H1 (cell line): ENCODE results near the gene ZNF407. TPM values are rescaled to one million over a fixed set of nuclear protein-coding genes. Genes with fewer than 3 reads are reported as not detected.

Source experiments
- CTCF ChIA-PET: fragments of 300-600 bp; sonication (Branson Sonifier 250); formaldehyde crosslinking; loops from one replicate; lab custom pipeline; 2021; ENCODE audit not compliant: partially characterized antibody; lab: Charles Lee
- POLR2A ChIA-PET: fragments of 300-600 bp; sonication (Branson Sonifier 250); formaldehyde crosslinking; loops from one replicate; lab custom pipeline; 2021; ENCODE audit warnings: inconsistent platforms; ENCODE audit not compliant: partially characterized antibody; lab: Charles Lee
- DNase-seq, 2 experiments: peaks; one replicate each; pipeline versions ENCODE4 v3.0.0 to v3.0.0-alpha.2; 2010 to 2022; ENCODE audit warnings: low spot score in 2 of 2, low read depth in 1 of 2, mixed read lengths in 1 of 2
- FAIRE-seq: peaks from 2 replicates; lab custom pipeline; 2011; peaks lifted over from hg19 to GRCh38; lab: Jason Lieb, UNC
- H2AFZ ChIP-seq: 2 replicates; pipeline ENCODE4 v1.8.1; 2012; ENCODE audit warnings: low read length, inconsistent platforms
- H2AK5ac ChIP-seq: 2 replicates; pipeline ENCODE4 v1.6.1; 2013; ENCODE audit warnings: low read depth, low read length
- H2BK120ac ChIP-seq: replicated peaks from 2 replicates; pipeline ENCODE3; 2013; ENCODE audit warnings: low read depth, low read length, inconsistent platforms
- H2BK12ac ChIP-seq: 2 replicates; pipeline ENCODE4 v1.6.1; 2013; ENCODE audit warnings: low read depth, low read length
- H2BK15ac ChIP-seq: 2 replicates; pipeline ENCODE4 v1.6.1; 2013; ENCODE audit warnings: low read length
- H2BK20ac ChIP-seq: 2 replicates; pipeline ENCODE4 v1.6.1; 2013; ENCODE audit warnings: low read length
- H2BK5ac ChIP-seq: 2 replicates; pipeline ENCODE4 v1.6.1; 2013; ENCODE audit warnings: low read depth, low read length
- H3K14ac ChIP-seq: 2 replicates; pipeline ENCODE4 v1.6.1; 2013; ENCODE audit warnings: inconsistent platforms; ENCODE audit not compliant: insufficient read length
- H3K18ac ChIP-seq: 2 replicates; pipeline ENCODE4 v1.6.1; 2013; ENCODE audit warnings: low read length; ENCODE audit errors: extremely low read depth
- H3K23ac ChIP-seq: 2 replicates; pipeline ENCODE4 v1.6.1; 2013; ENCODE audit warnings: inconsistent platforms; ENCODE audit not compliant: insufficient read length
- H3K23me2 ChIP-seq: 2 replicates; pipeline ENCODE4 v1.6.1; 2013; ENCODE audit warnings: low read depth, low read length
- H3K27ac ChIP-seq: 2 replicates; pipeline ENCODE4 v1.6.1; 2011; ENCODE audit warnings: low read depth, low read length, inconsistent platforms
- H3K27me3 ChIP-seq, 4 experiments: replicated peaks in 1 of 4; 1 replicate in 1 of 4; 2 replicates in 3 of 4; pipeline versions ENCODE4 v1.6.1 to v1.8.1; 2011 to 2013; ENCODE audit warnings: low read length in 3 of 4, mild to moderate bottlenecking in 3 of 4, inconsistent platforms in 2 of 4, mixed read lengths in 2 of 4, moderate library complexity in 1 of 4; ENCODE audit not compliant: control insufficient read depth in 3 of 4, insufficient read depth in 3 of 4; ENCODE audit errors: extremely low read depth in 1 of 4
- H3K36me3 ChIP-seq, 4 experiments: 2 replicates each; pipeline versions ENCODE4 v1.6.1 to v1.8.1; 2011 to 2013; ENCODE audit warnings: mild to moderate bottlenecking in 4 of 4, low read length in 3 of 4, moderate library complexity in 2 of 4, control low read depth in 1 of 4, inconsistent platforms in 1 of 4; ENCODE audit not compliant: insufficient read depth in 4 of 4, control insufficient read depth in 2 of 4
- H3K4ac ChIP-seq: replicated peaks from 2 replicates; pipeline ENCODE3; 2013; ENCODE audit warnings: low read length, low read depth, mixed read lengths, inconsistent platforms; ENCODE audit not compliant: insufficient read length
- H3K4me1 ChIP-seq, 4 experiments: replicated peaks in 1 of 4; 1 replicate in 1 of 4; 2 replicates in 3 of 4; pipeline versions ENCODE4 v1.6.1 to v1.8.1; 2011 to 2013; ENCODE audit warnings: low read length in 3 of 4, inconsistent platforms in 2 of 4, mixed read lengths in 1 of 4; ENCODE audit not compliant: insufficient read depth in 4 of 4, control insufficient read depth in 3 of 4
- H3K4me2 ChIP-seq, 2 experiments: 2 replicates each; pipeline versions ENCODE4 v1.6.1 to v1.8.1; 2011 to 2013; ENCODE audit warnings: low read depth in 2 of 2, low read length in 2 of 2, control low read depth in 1 of 2, inconsistent platforms in 1 of 2, mild to moderate bottlenecking in 1 of 2; ENCODE audit not compliant: insufficient read depth in 1 of 2
- H3K4me3 ChIP-seq, 4 experiments: fragments of 200-600, 300-600 bp in 1 of 4; sonication (generic), shearing (Covaris generic), sonication (Bioruptor Twin) in 1 of 4; 2 replicates each; pipeline versions ENCODE4 v1.5.1 to v1.8.1; 2011 to 2016; ENCODE audit warnings: low read length in 4 of 4, low read depth in 3 of 4, control low read depth in 2 of 4, inconsistent platforms in 2 of 4, mild to moderate bottlenecking in 2 of 4, mixed read lengths in 1 of 4, moderate library complexity in 1 of 4; ENCODE audit not compliant: insufficient read depth in 2 of 4; ENCODE audit errors: extremely low read depth in 1 of 4
- H3K56ac ChIP-seq: replicated peaks from 2 replicates; pipeline ENCODE3; 2013; ENCODE audit warnings: low read depth, mild to moderate bottlenecking, mixed read lengths, low read length, inconsistent platforms; ENCODE audit not compliant: insufficient read length
- H3K79me1 ChIP-seq: 2 replicates; pipeline ENCODE4 v1.6.1; 2013; ENCODE audit warnings: low read depth, low read length, control low read depth
- H3K79me2 ChIP-seq, 2 experiments: 2 replicates each; pipeline versions ENCODE4 v1.6.1 to v1.8.1; 2012 to 2013; ENCODE audit warnings: low read length in 2 of 2, mild to moderate bottlenecking in 2 of 2, inconsistent platforms in 1 of 2; ENCODE audit not compliant: insufficient read depth in 2 of 2, control insufficient read depth in 1 of 2
- H3K9ac ChIP-seq, 4 experiments: replicated peaks in 1 of 4; 1 replicate in 1 of 4; 2 replicates in 3 of 4; pipeline versions ENCODE4 v1.6.1 to v1.8.1; 2011 to 2013; ENCODE audit warnings: low read depth in 3 of 4, low read length in 3 of 4, control low read depth in 2 of 4, mild to moderate bottlenecking in 2 of 4, moderate library complexity in 2 of 4, inconsistent platforms in 1 of 4; ENCODE audit errors: extremely low read depth in 1 of 4
- H3K9me3 ChIP-seq, 2 experiments: 2 replicates each; pipeline versions ENCODE4 v1.6.1 to v1.8.1; 2012 to 2013; ENCODE audit warnings: mild to moderate bottlenecking in 2 of 2, moderate library complexity in 2 of 2, control low read depth in 1 of 2, inconsistent platforms in 1 of 2, low read depth in 1 of 2, low read length in 1 of 2, mixed read lengths in 1 of 2; ENCODE audit not compliant: insufficient read depth in 2 of 2
- H4K20me1 ChIP-seq, 2 experiments: replicated peaks in 1 of 2; 2 replicates each; pipeline versions ENCODE3 to v1.8.1; 2011 to 2013; ENCODE audit warnings: inconsistent platforms in 2 of 2, low read length in 2 of 2, mild to moderate bottlenecking in 1 of 2; ENCODE audit not compliant: insufficient read depth in 2 of 2, control insufficient read depth in 1 of 2
- H4K5ac ChIP-seq: 2 replicates; pipeline ENCODE4 v1.6.1; 2013; ENCODE audit warnings: low read length, low read depth, mixed read lengths, inconsistent platforms; ENCODE audit not compliant: insufficient read length
- H4K8ac ChIP-seq: 2 replicates; pipeline ENCODE4 v1.8.0; 2013; ENCODE audit warnings: mild to moderate bottlenecking, moderate library complexity, low read length, inconsistent platforms; ENCODE audit not compliant: insufficient read depth; ENCODE audit errors: extremely low read depth
- H4K91ac ChIP-seq: replicated peaks from 2 replicates; pipeline ENCODE3; 2013; ENCODE audit warnings: low read length, mixed read lengths, inconsistent platforms; ENCODE audit not compliant: insufficient read length
- BACH1 ChIP-seq: IDR thresholded peaks from 2 replicates; pipeline ENCODE4 v1.6.1; 2012; ENCODE audit warnings: low read length, improper control_type of control experiment
- CEBPB ChIP-seq: IDR thresholded peaks from 2 replicates; pipeline ENCODE4 v1.6.1; 2012; ENCODE audit warnings: low read depth, low read length
- CHD2 ChIP-seq: IDR thresholded peaks from 2 replicates; pipeline ENCODE4 v1.6.1; 2012; ENCODE audit warnings: low read length, improper control_type of control experiment
- EGR1 ChIP-seq: IDR thresholded peaks from 2 replicates; pipeline ENCODE4 v1.6.1; 2011; ENCODE audit warnings: low read depth, low read length, borderline replicate concordance
- EZH2 ChIP-seq: fragments of 200-600 bp; sonication (generic); IDR thresholded peaks from 2 replicates; pipeline ENCODE4 v1.7.1; 2012; ENCODE audit warnings: low read depth, mild to moderate bottlenecking, moderate library complexity, low read length, inconsistent platforms; ENCODE audit not compliant: severe bottlenecking
- FOSL1 ChIP-seq: IDR thresholded peaks from 2 replicates; pipeline ENCODE4 v1.6.1; 2011; ENCODE audit warnings: mild to moderate bottlenecking, low read depth, low read length, moderate library complexity; ENCODE audit not compliant: insufficient read depth
- HDAC2 ChIP-seq, 2 experiments: fragments of 300-600 bp in 1 of 2; sonication (generic) in 1 of 2; IDR thresholded peaks; 2 replicates each; pipeline ENCODE4 v1.6.1; 2011 to 2012; ENCODE audit warnings: low read depth in 2 of 2, low read length in 2 of 2, mild to moderate bottlenecking in 2 of 2, moderate library complexity in 2 of 2, borderline replicate concordance in 1 of 2, inconsistent platforms in 1 of 2
- JUN ChIP-seq: IDR thresholded peaks from 2 replicates; pipeline ENCODE4 v1.6.1; 2011; ENCODE audit warnings: low read depth, mild to moderate bottlenecking, improper control_type of control experiment, low read length
- JUND ChIP-seq: IDR thresholded peaks from 2 replicates; pipeline ENCODE4 v1.6.1; 2011; ENCODE audit warnings: mild to moderate bottlenecking, improper control_type of control experiment, low read length
- RNF2 ChIP-seq: fragments of 200-900, 300-1000 bp; sonication (generic); IDR thresholded peaks from 2 replicates; pipeline ENCODE4 v1.7.1; 2016; ENCODE audit warnings: borderline replicate concordance, low read depth, mild to moderate bottlenecking, antibody characterized with exemption, low read length; ENCODE audit not compliant: poor library complexity, severe bottlenecking; ENCODE audit errors: missing control alignments
- SAP30 ChIP-seq: fragments of 300-600 bp; sonication (generic); IDR thresholded peaks from 2 replicates; pipeline ENCODE4 v1.7.1; 2012; ENCODE audit warnings: low read length, moderate library complexity, mild to moderate bottlenecking, inconsistent platforms; ENCODE audit not compliant: insufficient read depth, insufficient replicate concordance
- SP1 ChIP-seq: IDR thresholded peaks from 2 replicates; pipeline ENCODE4 v1.6.1; 2011; ENCODE audit warnings: low read depth, low read length
- SP2 ChIP-seq: IDR thresholded peaks from 2 replicates; pipeline ENCODE4 v1.6.1; 2012; ENCODE audit warnings: mild to moderate bottlenecking, low read length, inconsistent platforms
- SUZ12 ChIP-seq: fragments of 200-600 bp; sonication (generic); IDR thresholded peaks from 2 replicates; pipeline ENCODE4 v1.6.1; 2012; ENCODE audit warnings: mild to moderate bottlenecking, inconsistent platforms, low read length, moderate library complexity, mixed read lengths
- ZNF274 ChIP-seq: IDR thresholded peaks from 2 replicates; pipeline ENCODE4 v1.7.0; 2012; ENCODE audit warnings: low read length, borderline replicate concordance; ENCODE audit errors: extremely low read depth
- WGBS, 2 experiments: shearing (Covaris generic) in 1 of 2; methylation state at CpG; one replicate each; pipeline versions ENCODE4 v1.1.6 to v1.1.7; 2013 to 2015; ENCODE audit warnings: low lambda C conversion rate in 2 of 2, mixed read lengths in 2 of 2, inconsistent platforms in 1 of 2, low coverage in 1 of 2, missing lambda C conversion rate in 1 of 2; ENCODE audit not compliant: insufficient replicate concordance in 2 of 2, insufficient coverage in 1 of 2, insufficient read length in 1 of 2; ENCODE audit errors: extremely low coverage in 1 of 2, missing lambda C conversion rate in 1 of 2; 5-methylcytosine and 5-hydroxymethylcytosine counted together
- polyA plus RNA-seq, 7 experiments: library from polyadenylated mRNA; depleted of rRNA in 3 of 7; stranded (reverse) in 5 of 7; unstranded in 2 of 7; fragments of >200 nt in 5 of 7; fragments of 200-250 nt in 2 of 7; gene quantifications; 1 replicate in 5 of 7; 2 replicates in 1 of 7; 4 replicates in 1 of 7; pipeline versions ENCODE4 v1.2.1 to v1.2.3, GENCODE V29; 2011 to 2013; ENCODE audit warnings: missing spikeins in 2 of 7, mixed read lengths in 2 of 7
- total RNA-seq: library from RNA; stranded (reverse); fragmentation: NEBNext Ultra II Directional; extraction: Animal tissue kit (Norgen Biotek cat#: 25700); gene quantifications from 2 replicates; pipeline ENCODE4 v1.2.1, GENCODE V29; 2021

ZNF407 gene
- total and polyA plus RNA-seq, 2 of the 8 experiments (the other 6 are each of a cell fraction or from before 2014, with no cell fraction given) = 1.5 to 6.8 TPM

- WGBS, 2 experiments = 82% methylated on average over 2 of the region's 2 CpGs; no CpG with 5 or more reads in 1 of the 2 experiments
- no peak overlapping the region for H3K4me2 ChIP-seq
- H3K36me3 ChIP-seq = no peaks in the 10 kb centered on the region
- no peaks in the 10 kb centered on the region for H3K79me2 ChIP-seq
- H3K23me2 ChIP-seq = no peaks in the 10 kb centered on the region
- no peak for DNase-seq
- FAIRE-seq = no peak
- no peak overlapping the region for H3K4ac ChIP-seq
- H3K79me1 ChIP-seq = no peaks in the 10 kb centered on the region
- H3K4me1 ChIP-seq = peaks cover 0 to 3% (median 1%) of the 10 kb centered on the region in 4 experiments; a peak in 4 of 7 replicates
- POLR2A ChIA-PET = no interaction called here
- no peak overlapping the region for H3K27ac ChIP-seq
- no peak overlapping the region for H4K5ac ChIP-seq
- H2BK12ac ChIP-seq = no peak overlapping the region
- no peak overlapping the region for H2BK120ac ChIP-seq
- peaks cover 0 to 1% (median 0%) of the 10 kb centered on the region in 4 experiments; a peak in 1 of 7 replicates for H3K27me3 ChIP-seq
- H2BK15ac ChIP-seq = no peak overlapping the region
- no peak overlapping the region for H3K23ac ChIP-seq
- H2AFZ ChIP-seq = no peak overlapping the region
- H2AK5ac ChIP-seq = no peak overlapping the region
- H3K4me3 ChIP-seq = no peak overlapping the region
- no peak overlapping the region for H3K56ac ChIP-seq
- no peak overlapping the region for H4K8ac ChIP-seq
- no peak overlapping the region for H2BK5ac ChIP-seq
- no peak overlapping the region for H3K14ac ChIP-seq
- no peak overlapping the region for H4K91ac ChIP-seq
- H4K20me1 ChIP-seq = no peaks in the 10 kb centered on the region
- no peak overlapping the region for H3K9ac ChIP-seq
- no peaks in the 10 kb centered on the region for H3K9me3 ChIP-seq
- no peak overlapping the region for H3K18ac ChIP-seq
- CTCF ChIA-PET = interaction anchor here (0.5 to 2.0 kb wide), 4 partner anchors 8 to 494 kb away, joined by 3 to 7 read pairs (median 4); no protein-coding TSS in a partner anchor
- no peak overlapping the region for H2BK20ac ChIP-seq
- TF ChIP-seq EZH2 = no peak
- no peak for TF ChIP-seq FOSL1
- no peak for TF ChIP-seq RNF2
- TF ChIP-seq CHD2 = no peak
- TF ChIP-seq ZNF274 = no peak
- TF ChIP-seq SP1 = no peak
- TF ChIP-seq SP2 = no peak
- TF ChIP-seq EGR1 = no peak
- TF ChIP-seq BACH1 = no peak
- TF ChIP-seq HDAC2 (IDR thresholded peaks at IDR 0.05; ENCODE audit: borderline replicate concordance in 1 of 2, low read depth in 2 of 2, low read length in 2 of 2) = no peak
- no peak for TF ChIP-seq CEBPB
- TF ChIP-seq JUND = no peak
- no peak for TF ChIP-seq SAP30
- no peak for TF ChIP-seq JUN
- TF ChIP-seq SUZ12 = no peak
These were observed 91.6 kb downstream of the ZNF407 start for GRCh38 chr18:74689251-74689650.
